Activated T-helper 2 cell treated with anti-CD3 and anti-CD28 coated beads, Interferon-gamma antibody, Interleukin-2, Interleukin-4, amounts not matched to agents 10 μg/mL and 5 μg/mL and 100 μg/mL, durations not matched to agents 14 hours and 24 hours and 36 hours (primary cell): Measurements from ENCODE around the gene DDX52. TPM values are rescaled to one million over a fixed set of nuclear protein-coding genes. Genes with fewer than 3 reads are reported as not detected.
A peak's percentile ranks its signal among the peaks of the same experiment; 100 is the strongest.

Source experiments
- DNase-seq: peaks from one replicate; pipeline ENCODE4 v3.0.0; 2021; ENCODE audit warnings: low spot score
- H3K27ac Mint-ChIP-seq: one replicate; pipeline ENCODE4 v1.8.0; 2021; ENCODE audit warnings: mixed read lengths
- H3K27me3 Mint-ChIP-seq: one replicate; pipeline ENCODE4 v1.8.0; 2021; ENCODE audit warnings: low read depth, mixed read lengths
- H3K36me3 Mint-ChIP-seq: one replicate; pipeline ENCODE4 v1.8.0; 2021; ENCODE audit warnings: low read depth, mixed read lengths
- H3K4me1 Mint-ChIP-seq: one replicate; pipeline ENCODE4 v1.8.0; 2021; ENCODE audit warnings: low read depth, mixed read lengths
- H3K4me3 Mint-ChIP-seq: one replicate; pipeline ENCODE4 v1.8.0; 2021; ENCODE audit warnings: low read depth, mild to moderate bottlenecking, moderate library complexity, mixed read lengths
- H3K9me3 Mint-ChIP-seq: one replicate; pipeline ENCODE4 v1.8.0; 2021; ENCODE audit warnings: mixed read lengths
- intact Hi-C: fragments of 100-400 bp; cut with micrococcal nuclease; formaldehyde crosslinking; loops from one replicate; pipeline ENCODE4 v1.15.1; 2023
- total RNA-seq: library from RNA; stranded (reverse); gene quantifications from 2 replicates; pipeline ENCODE4 v1.2.3, GENCODE V29; 2022

The DDX52 gene
- total RNA-seq, 1 donor from 2014 or later, result 43.4 TPM

DNA sequence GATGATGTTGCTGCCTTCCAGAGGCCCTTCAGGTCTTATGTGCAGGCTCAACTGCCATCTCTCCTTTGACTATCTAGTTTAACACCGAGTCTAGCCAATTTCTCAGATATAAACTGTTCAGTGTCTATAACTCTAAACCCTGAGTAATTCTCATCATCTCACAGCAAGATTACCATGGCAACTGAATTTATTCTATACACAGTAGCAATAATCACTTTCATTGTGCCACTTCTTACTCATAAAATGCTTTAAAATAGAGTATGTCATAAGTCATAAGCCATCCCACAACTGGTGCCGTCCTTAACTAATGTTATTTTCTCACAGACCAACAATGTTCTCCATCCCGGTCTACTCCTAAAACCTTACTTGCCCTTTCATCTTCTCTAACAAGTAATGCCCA lies 79.0 kb downstream of the DDX52 start:
- H3K27ac Mint-ChIP-seq, result peak overlapping the region; percentile 31
- no peak overlapping the region for H3K4me3 Mint-ChIP-seq
- intact Hi-C loops, result no loop called here
- peaks cover 65% of the 10 kb centered on the region for H3K36me3 Mint-ChIP-seq
- no peaks in the 10 kb centered on the region for H3K27me3 Mint-ChIP-seq
- no peaks in the 10 kb centered on the region for H3K9me3 Mint-ChIP-seq
- peaks cover 2% of the 10 kb centered on the region for H3K4me1 Mint-ChIP-seq
- DNase-seq, result no peak

- Mint-ChIP-seq H3K4me3 (no peak overlapping the region), H3K27ac (no peak overlapping the region), H3K9me3 (no peaks in the 10 kb centered on the region), H3K4me1 (peaks cover 2% of the 10 kb centered on the region), H3K36me3 (peaks cover 60% of the 10 kb centered on the region), H3K27me3 (no peaks in the 10 kb centered on the region)
- intact Hi-C loops, result no loop called here
- DNase-seq, result no peak
Measured at GRCh38 chr17:37562016-37562745, 81.1 kb downstream of the DDX52 start.

Other genes with a start within 250 kb of the DDX52 start
- 109 and 110 TPM in 2 replicates for gene ACACA, start 236.6 kb downstream of the DDX52 start, total RNA-seq
- 34.3 and 34.6 TPM in 2 replicates for gene TADA2A, start 236.6 kb downstream of the DDX52 start, total RNA-seq
- gene DUSP14, start 153.6 kb downstream of the DDX52 start, total RNA-seq, result 19.5 and 21.0 TPM in 2 replicates
- gene SYNRG, start 34.0 kb downstream of the DDX52 start, total RNA-seq, result 38.1 and 43.7 TPM in 2 replicates
- 4.6 and 5.0 TPM in 2 replicates for gene HNF1B, start 101.6 kb upstream of the DDX52 start, total RNA-seq